CD4-positive, alpha-beta T cell (primary cell): ENCODE measurements around the gene SLITRK4. TPM values are rescaled to one million over a fixed set of nuclear protein-coding genes. Genes with fewer than 3 reads are reported as not detected.

Source experiments
- ATAC-seq: fragments of 200-7000 bp; cut with Tn5 transposase; one replicate; pipeline ENCODE4 v1.10.0; 2022; ENCODE audit warnings: mild to moderate bottlenecking; ENCODE audit not compliant: poor library complexity
- CTCF ChIA-PET: fragments of 350-600 bp; sonication (Branson Sonifier 250); formaldehyde crosslinking; loops from one replicate; lab custom pipeline; 2021; ENCODE audit warnings: antibody characterized with exemption, inconsistent platforms; lab: Charles Lee
- POLR2A ChIA-PET: fragments of 350-600 bp; sonication (Branson Sonifier 250); formaldehyde crosslinking; loops from one replicate; lab custom pipeline; 2021; ENCODE audit warnings: antibody characterized with exemption, inconsistent platforms; lab: Charles Lee
- DNase-seq, 14 experiments: peaks; one replicate each; pipeline ENCODE4 v3.0.0-alpha.2; 2013 to 2020; ENCODE audit warnings: mixed read lengths in 2 of 14
- H3K27ac ChIP-seq, 2 donors: one replicate each; pipeline versions ENCODE4 v1.5.1 to v1.7.0; 2013; ENCODE audit warnings: low read length in 2 of 2, low read depth in 1 of 2, mild to moderate bottlenecking in 1 of 2
- H3K27me3 ChIP-seq, 2 experiments: 1 replicate in 1 of 2; 2 replicates in 1 of 2; pipeline versions ENCODE4 v1.6.1 to v1.7.0; 2013; ENCODE audit warnings: low read length in 2 of 2, control low read depth in 1 of 2, mild to moderate bottlenecking in 1 of 2, moderate library complexity in 1 of 2; ENCODE audit not compliant: insufficient read depth in 2 of 2, control insufficient read depth in 1 of 2
- H3K36me3 ChIP-seq: one replicate; pipeline ENCODE4 v1.6.1; 2013; ENCODE audit warnings: low read length, control low read depth; ENCODE audit not compliant: insufficient read depth
- H3K4me1 ChIP-seq: one replicate; pipeline ENCODE4 v1.6.1; 2013; ENCODE audit warnings: low read length, control low read depth; ENCODE audit not compliant: insufficient read depth
- H3K4me3 ChIP-seq: one replicate; pipeline ENCODE4 v1.5.1; 2013; ENCODE audit warnings: mild to moderate bottlenecking, low read length, moderate library complexity
- H3K9me3 ChIP-seq, 2 experiments: 1 replicate in 1 of 2; 2 replicates in 1 of 2; pipeline versions ENCODE4 v1.6.1 to v1.7.0; 2013; ENCODE audit warnings: low read length in 2 of 2, mild to moderate bottlenecking in 2 of 2, control low read depth in 1 of 2, moderate library complexity in 1 of 2; ENCODE audit not compliant: control insufficient read depth in 1 of 2, insufficient read depth in 1 of 2
- H3K27ac Mint-ChIP-seq: one replicate; pipeline ENCODE4 v1.8.0; 2020; ENCODE audit warnings: mixed read lengths
- H3K27me3 Mint-ChIP-seq: one replicate; pipeline ENCODE4 v1.8.0; 2021; ENCODE audit warnings: mixed read lengths
- H3K36me3 Mint-ChIP-seq: one replicate; pipeline ENCODE4 v1.8.0; 2021; ENCODE audit warnings: low read depth, mixed read lengths
- H3K4me1 Mint-ChIP-seq: one replicate; pipeline ENCODE4 v1.8.0; 2021; ENCODE audit warnings: low read depth, mixed read lengths
- H3K4me3 Mint-ChIP-seq: one replicate; pipeline ENCODE4 v1.8.0; 2020; ENCODE audit warnings: mild to moderate bottlenecking, mixed read lengths
- H3K9me3 Mint-ChIP-seq: one replicate; pipeline ENCODE4 v1.8.0; 2020; ENCODE audit warnings: mixed read lengths
- intact Hi-C, 2 experiments: fragments of 100-400 bp; cut with DNase I in 1 of 2; cut with micrococcal nuclease in 1 of 2; formaldehyde crosslinking; loops; one replicate each; pipeline versions ENCODE4 v1.15.1 to v1.9.0; 2023 to 2025; cut with DNase I, micrococcal nuclease
- total RNA-seq, 174 experiments: library from RNA in 2 of 174; stranded (reverse) in 2 of 174; gene quantifications; one replicate each; pipeline ENCODE4 v1.2.3 and lab custom pipeline; 2021 to 2026
- TF ChIP-seq, protein P1 (sequence below): fragments of 200-600 bp; IDR thresholded peaks from one replicate; pipeline ENCODE4 v1.8.0; 2022; ENCODE audit warnings: antibody characterized with exemption, mild to moderate bottlenecking

The SLITRK4 gene
- total RNA-seq, 2 experiments from 2014 or later, result 0.06 TPM; not detected in 1

DNA sequence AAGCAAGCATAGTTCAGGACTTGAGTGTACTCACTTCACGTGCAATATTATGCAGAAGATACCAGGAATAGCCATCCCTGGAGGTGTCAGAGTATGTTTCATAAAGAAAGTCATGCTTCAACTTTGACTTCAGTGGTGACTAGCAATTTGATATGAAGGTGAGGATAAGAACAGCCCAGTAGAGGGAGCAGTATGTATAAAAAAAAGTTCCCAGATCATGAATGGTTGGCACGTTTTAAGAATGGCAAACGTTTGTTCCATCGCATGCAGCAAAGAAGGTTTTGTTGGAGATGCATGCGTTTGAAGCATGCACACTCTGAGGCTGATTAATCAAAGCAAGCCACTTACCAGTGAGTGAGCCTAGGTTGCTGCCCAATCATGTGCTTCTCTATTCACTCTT is 33.5 kb upstream of the SLITRK4 start:
- CTCF ChIA-PET, result no interaction called here
- Mint-ChIP-seq H3K4me3 (no peak overlapping the region), H3K4me1 (no peaks in the 10 kb centered on the region), H3K36me3 (no peaks in the 10 kb centered on the region), H3K27ac (no peak overlapping the region), H3K27me3 (no peaks in the 10 kb centered on the region), H3K9me3 (peaks cover 4% of the 10 kb centered on the region)
- Histone ChIP-seq H3K27ac (no peak overlapping the region), H3K4me1 (no peaks in the 10 kb centered on the region), H3K36me3 (no peaks in the 10 kb centered on the region), H3K9me3 (peaks cover 0 to 3% of the 10 kb centered on the region in 2 experiments), H3K4me3 (no peak overlapping the region), H3K27me3 (no peaks in the 10 kb centered on the region)
- POLR2A ChIA-PET, result no interaction called here
- intact Hi-C loops, result no loop called here
- no peak for DNase-seq
- no peak for ATAC-seq
- TF ChIP-seq, protein P1, sequence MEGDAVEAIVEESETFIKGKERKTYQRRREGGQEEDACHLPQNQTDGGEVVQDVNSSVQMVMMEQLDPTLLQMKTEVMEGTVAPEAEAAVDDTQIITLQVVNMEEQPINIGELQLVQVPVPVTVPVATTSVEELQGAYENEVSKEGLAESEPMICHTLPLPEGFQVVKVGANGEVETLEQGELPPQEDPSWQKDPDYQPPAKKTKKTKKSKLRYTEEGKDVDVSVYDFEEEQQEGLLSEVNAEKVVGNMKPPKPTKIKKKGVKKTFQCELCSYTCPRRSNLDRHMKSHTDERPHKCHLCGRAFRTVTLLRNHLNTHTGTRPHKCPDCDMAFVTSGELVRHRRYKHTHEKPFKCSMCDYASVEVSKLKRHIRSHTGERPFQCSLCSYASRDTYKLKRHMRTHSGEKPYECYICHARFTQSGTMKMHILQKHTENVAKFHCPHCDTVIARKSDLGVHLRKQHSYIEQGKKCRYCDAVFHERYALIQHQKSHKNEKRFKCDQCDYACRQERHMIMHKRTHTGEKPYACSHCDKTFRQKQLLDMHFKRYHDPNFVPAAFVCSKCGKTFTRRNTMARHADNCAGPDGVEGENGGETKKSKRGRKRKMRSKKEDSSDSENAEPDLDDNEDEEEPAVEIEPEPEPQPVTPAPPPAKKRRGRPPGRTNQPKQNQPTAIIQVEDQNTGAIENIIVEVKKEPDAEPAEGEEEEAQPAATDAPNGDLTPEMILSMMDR, result no peak

DNA sequence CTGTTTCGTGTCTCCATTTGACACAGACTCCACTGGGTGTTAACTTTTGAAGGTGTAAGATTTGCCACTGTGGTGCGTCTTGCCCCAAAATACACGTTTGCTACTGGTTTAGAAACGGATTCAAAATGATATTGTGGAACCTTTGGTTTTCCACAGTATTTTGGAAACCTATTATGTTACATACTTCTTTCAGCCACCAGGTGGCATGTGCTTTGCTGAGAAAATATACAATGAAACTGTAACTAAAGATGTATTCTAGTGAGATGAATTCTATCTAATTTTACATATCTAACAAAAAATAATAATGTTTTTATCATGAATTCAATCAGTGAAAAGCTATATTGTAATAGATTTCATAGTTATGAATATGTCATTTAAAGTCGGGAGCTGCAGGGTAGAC is 28.4 kb upstream of the SLITRK4 start:
- Mint-ChIP-seq H3K27me3 (no peaks in the 10 kb centered on the region), H3K27ac (no peak overlapping the region), H3K9me3 (peaks cover 4% of the 10 kb centered on the region), H3K36me3 (no peaks in the 10 kb centered on the region), H3K4me1 (no peaks in the 10 kb centered on the region), H3K4me3 (no peak overlapping the region)
- ATAC-seq (no peak), DNase-seq (no peak)
- Histone ChIP-seq H3K27me3 (no peaks in the 10 kb centered on the region), H3K27ac (no peak overlapping the region), H3K4me3 (no peak overlapping the region), H3K4me1 (no peaks in the 10 kb centered on the region), H3K9me3 (no peaks in the 10 kb centered on the region), H3K36me3 (no peaks in the 10 kb centered on the region)
- intact Hi-C loops, result no loop called here
- ChIA-PET POLR2A (no interaction called here), CTCF (no interaction called here)
- TF ChIP-seq, protein P1, result no peak

DNA sequence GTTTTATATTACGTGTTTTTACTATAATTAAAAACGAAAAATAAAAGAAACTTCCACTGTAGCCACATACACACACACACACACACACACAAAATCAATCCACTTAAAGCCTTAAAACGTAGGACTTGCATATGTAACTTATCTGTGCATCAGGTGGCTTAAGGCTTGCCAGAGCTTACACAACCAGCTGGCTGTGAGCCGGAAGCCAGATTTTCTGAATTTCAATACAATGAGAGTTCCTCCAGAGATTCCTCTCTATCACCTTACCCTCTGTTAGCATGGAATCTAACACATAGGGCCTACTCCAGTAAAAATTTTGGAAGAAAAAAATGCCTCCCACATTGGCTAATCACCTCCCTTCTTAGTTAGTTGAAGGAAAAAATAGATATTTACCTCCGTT is 27.9 kb upstream of the SLITRK4 start:
- no peaks in the 10 kb centered on the region for H3K27me3 ChIP-seq
- DNase-seq, result no peak
- ChIA-PET CTCF (no interaction called here), POLR2A (no interaction called here)
- Mint-ChIP-seq H3K27ac (no peak overlapping the region), H3K27me3 (no peaks in the 10 kb centered on the region), H3K36me3 (no peaks in the 10 kb centered on the region), H3K4me3 (no peak overlapping the region), H3K9me3 (peaks cover 4% of the 10 kb centered on the region), H3K4me1 (no peaks in the 10 kb centered on the region)
- H3K4me3 ChIP-seq, result no peak overlapping the region
- no peaks in the 10 kb centered on the region for H3K9me3 ChIP-seq
- H3K4me1 ChIP-seq, result no peaks in the 10 kb centered on the region
- ATAC-seq, result no peak
- intact Hi-C loops, result no loop called here
- TF ChIP-seq, protein P1, result no peak
- H3K27ac ChIP-seq, result no peak overlapping the region
- no peaks in the 10 kb centered on the region for H3K36me3 ChIP-seq
